Neural cell (in vitro differentiated cells): ENCODE data around the gene MT1HL1. TPM values are rescaled to one million over a fixed set of nuclear protein-coding genes. Genes with fewer than 3 reads are reported as not detected.

ENCODE experiments used
- H2AFZ ChIP-seq: fragments of 200-600, 300-800 bp; sonication (generic), shearing (Covaris generic); 2 replicates; pipeline ENCODE4 v1.6.0; 2014; ENCODE audit warnings: low read depth, mild to moderate bottlenecking, antibody characterized with exemption, low read length, moderate library complexity
- H3F3A ChIP-seq: fragments of 200-600 bp; shearing (Covaris generic); 2 replicates; pipeline ENCODE4 v1.6.1; 2016; ENCODE audit warnings: mild to moderate bottlenecking, moderate library complexity, mixed read lengths, antibody characterized with exemption, low read length; ENCODE audit not compliant: insufficient read depth, poor library complexity, severe bottlenecking
- H3K27ac ChIP-seq: fragments of 200-600, 300-800 bp; sonication (generic), shearing (Covaris generic); 2 replicates; pipeline ENCODE4 v1.5.1; 2014; ENCODE audit warnings: mild to moderate bottlenecking, low read length, moderate library complexity
- H3K27me3 ChIP-seq: fragments of 300-800, 200-600 bp; sonication (generic), shearing (Covaris generic); 2 replicates; pipeline ENCODE4 v1.6.0; 2014; ENCODE audit warnings: mild to moderate bottlenecking, low read depth, low read length, moderate library complexity; ENCODE audit not compliant: insufficient read depth
- H3K36me3 ChIP-seq: fragments of 300-800, 200-600 bp; sonication (generic), shearing (Covaris generic); 2 replicates; pipeline ENCODE4 v1.5.1; 2014; ENCODE audit warnings: mild to moderate bottlenecking, antibody characterized with exemption, low read length, moderate library complexity; ENCODE audit not compliant: insufficient read depth
- H3K4me2 ChIP-seq: fragments of 300-800, 200-600 bp; sonication (generic), shearing (Covaris generic); 2 replicates; pipeline ENCODE4 v1.6.0; 2014; ENCODE audit warnings: mild to moderate bottlenecking, low read length
- H3K4me3 ChIP-seq: fragments of 300-800, 200-600 bp; sonication (generic), shearing (Covaris generic); 2 replicates; pipeline ENCODE4 v1.5.1; 2014; ENCODE audit warnings: mild to moderate bottlenecking, low read length, moderate library complexity
- H3K79me2 ChIP-seq: fragments of 200-600 bp; shearing (Covaris generic); replicated peaks from 2 replicates; pipeline ENCODE4 v1.6.0; 2014; ENCODE audit warnings: mild to moderate bottlenecking, low read length, moderate library complexity; ENCODE audit not compliant: insufficient read depth
- H3K9ac ChIP-seq: fragments of 300-800, 200-600 bp; sonication (generic), shearing (Covaris generic); 2 replicates; pipeline ENCODE4 v1.6.1; 2016; ENCODE audit warnings: mild to moderate bottlenecking, low read length, mixed read lengths
- H3K9me2 ChIP-seq: fragments of 200-600 bp; shearing (Covaris generic); 2 replicates; pipeline ENCODE4 v1.6.1; 2016; ENCODE audit warnings: mild to moderate bottlenecking, low read length, mixed read lengths; ENCODE audit not compliant: insufficient read depth
- H3K9me3 ChIP-seq: fragments of 200-600, 300-800 bp; sonication (generic), shearing (Covaris generic); 2 replicates; pipeline ENCODE4 v1.6.1; 2016; ENCODE audit warnings: mild to moderate bottlenecking, mixed run types, low read length, moderate library complexity, mixed read lengths
- H4K20me1 ChIP-seq: fragments of 200-600 bp; shearing (Covaris generic); 2 replicates; pipeline ENCODE4 v1.6.1; 2016; ENCODE audit warnings: mild to moderate bottlenecking, mixed run types; ENCODE audit not compliant: insufficient read depth
- CTCF ChIP-seq: fragments of 450-650 bp; IDR thresholded peaks from 2 replicates; pipeline ENCODE4 v1.5.1; 2014; ENCODE audit warnings: antibody characterized with exemption, mild to moderate bottlenecking, moderate library complexity; ENCODE audit not compliant: poor library complexity, severe bottlenecking
- EP300 ChIP-seq: fragments of 450-650 bp; conservative IDR thresholded peaks from 2 replicates; pipeline ENCODE4 v1.6.1; 2014; ENCODE audit warnings: antibody characterized with exemption, mild to moderate bottlenecking, moderate library complexity; ENCODE audit not compliant: poor library complexity, severe bottlenecking
- EZH2 ChIP-seq: fragments of 200-600, 300-800 bp; shearing (Covaris generic), sonication (generic); IDR thresholded peaks from 2 replicates; pipeline ENCODE4 v1.6.1; 2014; ENCODE audit warnings: antibody characterized with exemption, low read length, borderline replicate concordance, mild to moderate bottlenecking; ENCODE audit not compliant: insufficient read depth, poor library complexity, severe bottlenecking
- MXI1 ChIP-seq: fragments of 450-650 bp; conservative IDR thresholded peaks from 2 replicates; pipeline ENCODE4 v1.6.1; 2014; ENCODE audit warnings: antibody characterized with exemption, mild to moderate bottlenecking; ENCODE audit not compliant: poor library complexity, severe bottlenecking
- POLR2AphosphoS5 ChIP-seq: IDR thresholded peaks from 2 replicates; pipeline ENCODE4 v1.6.1; 2012
- RAD21 ChIP-seq: fragments of 450-650 bp; conservative IDR thresholded peaks from 2 replicates; pipeline ENCODE4 v1.6.1; 2014; ENCODE audit warnings: antibody characterized with exemption, mild to moderate bottlenecking, moderate library complexity
- REST ChIP-seq: IDR thresholded peaks from 2 replicates; pipeline ENCODE4 v1.6.1; 2012; ENCODE audit warnings: borderline replicate concordance
- SMC3 ChIP-seq: fragments of 450-650 bp; conservative IDR thresholded peaks from 2 replicates; pipeline ENCODE4 v1.6.1; 2014; ENCODE audit warnings: antibody characterized with exemption, mild to moderate bottlenecking, moderate library complexity; ENCODE audit not compliant: poor library complexity
- TAF1 ChIP-seq: IDR thresholded peaks from 2 replicates; pipeline ENCODE4 v1.6.1; 2012; ENCODE audit warnings: low read depth
- polyA plus RNA-seq: library from polyadenylated mRNA; depleted of rRNA; stranded (reverse); fragments of >200 nt; gene quantifications from 2 replicates; pipeline ENCODE4 v1.2.3, GENCODE V29; 2014

Gene MT1HL1
- polyA plus RNA-seq, 1 donor from 2014 or later, result not detected

GRCh38 chr1:236992449-236992848 lies 11.8 kb downstream of the MT1HL1 start:
- Histone ChIP-seq H3F3A (no peaks in the 10 kb centered on the region), H3K9me2 (no peaks in the 10 kb centered on the region), H3K36me3 (no peaks in the 10 kb centered on the region), H4K20me1 (no peaks in the 10 kb centered on the region), H3K4me2 (no peak overlapping the region), H3K27me3 (no peaks in the 10 kb centered on the region), H3K79me2 (no peaks in the 10 kb centered on the region), H3K9ac (no peak overlapping the region), H2AFZ (no peak overlapping the region), H3K9me3 (no peaks in the 10 kb centered on the region), H3K27ac (no peak overlapping the region), H3K4me3 (no peak overlapping the region)
- no peak for TF ChIP-seq TAF1
- no peak for TF ChIP-seq REST
- TF ChIP-seq MXI1, result no peak
- no peak for TF ChIP-seq POLR2AphosphoS5
- TF ChIP-seq SMC3, result no peak
- no peak for TF ChIP-seq EZH2

GRCh38 chr1:236990052-236990445 lies 14.2 kb downstream of the MT1HL1 start:
- no peak overlapping the region for H3K9ac ChIP-seq
- no peaks in the 10 kb centered on the region for H3K27me3 ChIP-seq
- H3F3A ChIP-seq, result no peaks in the 10 kb centered on the region
- H3K79me2 ChIP-seq, result no peaks in the 10 kb centered on the region
- no peak overlapping the region for H2AFZ ChIP-seq
- no peaks in the 10 kb centered on the region for H3K36me3 ChIP-seq
- H4K20me1 ChIP-seq, result no peaks in the 10 kb centered on the region
- no peaks in the 10 kb centered on the region for H3K9me3 ChIP-seq
- no peaks in the 10 kb centered on the region for H3K9me2 ChIP-seq
- no peak overlapping the region for H3K27ac ChIP-seq
- H3K4me3 ChIP-seq, result no peak overlapping the region
- H3K4me2 ChIP-seq, result no peak overlapping the region
- no peak for TF ChIP-seq TAF1
- no peak for TF ChIP-seq EP300
- no peak for TF ChIP-seq SMC3
- no peak for TF ChIP-seq RAD21
- TF ChIP-seq CTCF, result no peak
